Measurements from ENCODE around the gene PRXL2B. TPM values are rescaled to one million over a fixed set of nuclear protein-coding genes. Genes with fewer than 3 reads are reported as not detected.
"Not testable (repeated sequence)": the region's sequence is repeated elsewhere in the genome, so short reads cannot be mapped to it uniquely, and the experiment has no call there.

The PRXL2B gene
- polyA plus RNA-seq, 2 donors: 12.2 to 16.3 TPM

DNA sequence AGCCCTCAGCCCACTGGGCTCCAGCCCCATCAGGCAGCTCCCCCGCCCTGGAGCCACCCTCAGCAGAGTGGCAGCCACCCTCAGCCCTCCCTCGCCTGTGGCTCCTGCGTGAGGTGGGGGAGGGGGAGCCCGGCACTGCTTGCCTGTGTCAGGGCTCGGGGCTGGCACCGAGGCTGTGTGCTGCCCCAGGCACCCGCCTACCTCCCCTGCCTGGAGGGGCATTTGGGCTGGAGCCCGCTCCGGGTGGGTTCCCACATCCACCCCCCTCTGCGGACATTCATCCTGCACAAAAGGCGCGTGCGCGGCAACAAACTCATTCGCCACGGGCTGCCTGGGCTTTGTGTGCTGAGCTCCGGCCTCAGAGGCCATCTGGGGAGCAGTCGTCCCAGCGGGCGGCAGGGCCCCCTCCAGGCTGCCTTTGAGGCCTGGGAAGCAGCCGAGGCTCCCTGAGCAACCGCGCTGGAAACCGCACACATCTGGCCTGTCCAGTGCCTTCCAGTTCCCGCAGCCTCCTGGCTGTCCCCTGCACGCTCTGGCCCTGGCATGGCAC is 43.0 kb upstream of the PRXL2B start:
- Histone ChIP-seq H3K9me3 (ENCODE audit: control insufficient read depth in 2 of 2, insufficient read depth in 1 of 2, low read depth in 1 of 2, low read length in 1 of 2) (no peaks in the 10 kb centered on the region), H3K4me3 (ENCODE audit: low read depth in 1 of 2, low read length in 2 of 2) (no peak overlapping the region), H3K27me3 (ENCODE audit: control insufficient read depth in 1 of 2, insufficient read depth in 2 of 2, low read length in 2 of 2) (no peaks in the 10 kb centered on the region), H3K27ac (ENCODE audit: low read depth in 2 of 2, low read length in 1 of 2) (no peak overlapping the region), H3K4me1 (ENCODE audit: control insufficient read depth in 2 of 2, insufficient read depth in 2 of 2, low read length in 1 of 2) (peaks cover 4 to 24% of the 10 kb centered on the region in 2 donors), H3K36me3 (ENCODE audit: control insufficient read depth in 2 of 2, insufficient read depth in 2 of 2, low read length in 1 of 2) (no peaks in the 10 kb centered on the region)
- 25 to 35% methylated on average over 25 to 26 of the region's 26 CpGs for WGBS, 2 donors

DNA sequence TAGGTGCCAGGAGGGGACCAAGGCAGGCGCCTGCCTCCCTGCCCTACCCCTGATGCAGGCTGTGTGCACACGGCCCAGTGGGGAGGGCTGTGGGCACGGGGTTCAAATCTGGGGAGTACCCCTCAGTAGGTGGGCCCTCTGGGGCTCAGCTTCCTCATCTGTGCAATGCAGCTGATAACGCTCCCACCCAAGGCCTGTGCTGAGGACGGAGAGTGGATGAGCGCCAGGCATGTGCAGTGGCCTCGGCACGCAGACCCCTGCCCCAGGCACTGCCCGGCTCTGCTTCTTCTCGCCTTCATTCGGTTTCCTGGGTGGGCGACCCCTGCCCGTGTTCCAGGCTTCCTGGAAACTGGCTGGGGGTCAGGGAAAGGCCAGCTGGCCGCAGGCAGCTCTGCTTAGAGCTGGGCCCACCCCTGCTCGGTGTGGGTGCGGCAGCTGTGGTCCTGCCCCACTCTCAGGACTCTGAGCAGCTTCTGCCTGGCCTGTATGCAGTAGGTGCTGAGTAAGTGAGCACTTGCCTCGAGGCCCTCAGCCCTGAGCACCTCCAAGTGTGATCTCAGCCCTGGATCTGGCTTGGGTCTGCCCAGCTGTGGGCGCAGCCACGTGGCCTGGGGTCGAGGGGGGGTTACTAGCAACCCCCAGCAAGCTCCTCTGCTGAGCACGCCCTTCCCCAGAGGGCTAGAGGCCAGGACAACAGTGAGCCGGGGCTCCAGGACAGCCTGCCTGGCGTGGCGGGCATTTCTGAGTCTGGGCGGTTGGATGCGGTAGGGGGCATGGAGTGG is 42.3 kb upstream of the PRXL2B start:
- Histone ChIP-seq H3K27me3 (ENCODE audit: control insufficient read depth in 1 of 2, insufficient read depth in 2 of 2, low read length in 2 of 2) (no peaks in the 10 kb centered on the region), H3K4me3 (ENCODE audit: low read depth in 1 of 2, low read length in 2 of 2) (no peak overlapping the region), H3K9me3 (ENCODE audit: control insufficient read depth in 2 of 2, insufficient read depth in 1 of 2, low read depth in 1 of 2, low read length in 1 of 2) (no peaks in the 10 kb centered on the region), H3K36me3 (ENCODE audit: control insufficient read depth in 2 of 2, insufficient read depth in 2 of 2, low read length in 1 of 2) (no peaks in the 10 kb centered on the region), H3K4me1 (ENCODE audit: control insufficient read depth in 2 of 2, insufficient read depth in 2 of 2, low read length in 1 of 2) (peaks cover 4 to 29% of the 10 kb centered on the region in 2 donors), H3K27ac (ENCODE audit: low read depth in 2 of 2, low read length in 1 of 2) (no peak overlapping the region)
- WGBS, 2 donors: 52 to 55% methylated on average over 25 to 26 of the region's 26 CpGs

DNA sequence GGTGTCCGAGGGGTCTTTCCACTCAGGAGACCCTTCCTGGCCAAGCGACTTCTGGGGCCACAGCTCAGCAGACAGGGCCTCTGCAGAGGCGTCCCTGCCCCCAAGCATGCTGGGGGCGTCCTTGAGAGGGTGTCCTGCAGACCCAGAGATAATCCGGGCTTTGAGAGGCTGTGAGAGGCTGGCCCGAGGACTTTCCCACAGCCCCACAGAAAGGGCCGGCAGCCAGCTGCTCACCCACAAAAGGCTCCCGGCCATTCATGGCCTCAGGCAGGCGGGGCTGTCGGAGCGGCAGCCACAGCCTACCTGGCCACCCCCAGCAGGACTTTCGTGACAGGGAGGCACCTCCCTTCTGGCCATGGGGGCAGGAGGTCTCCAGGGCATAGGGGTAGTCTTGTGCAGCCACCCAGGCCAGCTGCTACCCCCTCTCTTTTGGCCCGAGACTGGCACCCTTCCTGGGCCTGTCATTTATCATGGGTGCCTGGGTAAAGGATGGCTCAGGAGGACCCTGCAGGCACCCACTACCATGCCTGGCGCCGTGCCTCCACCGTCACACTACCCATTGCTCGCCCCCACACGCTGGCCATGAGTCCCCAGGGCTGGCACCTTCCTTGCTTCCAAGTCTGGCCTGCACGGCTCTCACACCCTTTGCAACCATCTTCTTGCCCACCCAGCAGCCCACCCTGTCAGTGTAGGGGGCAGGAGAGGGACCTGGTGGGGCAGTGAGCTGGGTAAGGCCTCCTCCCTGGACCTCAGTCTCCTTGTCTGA is 41.5 kb upstream of the PRXL2B start:
- 48 to 54% methylated on average over 19 of the region's 19 CpGs for WGBS, 2 donors
- Histone ChIP-seq H3K27me3 (ENCODE audit: control insufficient read depth in 1 of 2, insufficient read depth in 2 of 2, low read length in 2 of 2) (no peaks in the 10 kb centered on the region), H3K27ac (ENCODE audit: low read depth in 2 of 2, low read length in 1 of 2) (peak overlapping the region in 1 of 2 donors; percentile 13), H3K4me1 (ENCODE audit: control insufficient read depth in 2 of 2, insufficient read depth in 2 of 2, low read length in 1 of 2) (peaks cover 4 to 31% of the 10 kb centered on the region in 2 donors), H3K36me3 (ENCODE audit: control insufficient read depth in 2 of 2, insufficient read depth in 2 of 2, low read length in 1 of 2) (no peaks in the 10 kb centered on the region), H3K4me3 (ENCODE audit: low read depth in 1 of 2, low read length in 2 of 2) (no peak overlapping the region), H3K9me3 (ENCODE audit: control insufficient read depth in 2 of 2, insufficient read depth in 1 of 2, low read depth in 1 of 2, low read length in 1 of 2) (no peaks in the 10 kb centered on the region)

DNA sequence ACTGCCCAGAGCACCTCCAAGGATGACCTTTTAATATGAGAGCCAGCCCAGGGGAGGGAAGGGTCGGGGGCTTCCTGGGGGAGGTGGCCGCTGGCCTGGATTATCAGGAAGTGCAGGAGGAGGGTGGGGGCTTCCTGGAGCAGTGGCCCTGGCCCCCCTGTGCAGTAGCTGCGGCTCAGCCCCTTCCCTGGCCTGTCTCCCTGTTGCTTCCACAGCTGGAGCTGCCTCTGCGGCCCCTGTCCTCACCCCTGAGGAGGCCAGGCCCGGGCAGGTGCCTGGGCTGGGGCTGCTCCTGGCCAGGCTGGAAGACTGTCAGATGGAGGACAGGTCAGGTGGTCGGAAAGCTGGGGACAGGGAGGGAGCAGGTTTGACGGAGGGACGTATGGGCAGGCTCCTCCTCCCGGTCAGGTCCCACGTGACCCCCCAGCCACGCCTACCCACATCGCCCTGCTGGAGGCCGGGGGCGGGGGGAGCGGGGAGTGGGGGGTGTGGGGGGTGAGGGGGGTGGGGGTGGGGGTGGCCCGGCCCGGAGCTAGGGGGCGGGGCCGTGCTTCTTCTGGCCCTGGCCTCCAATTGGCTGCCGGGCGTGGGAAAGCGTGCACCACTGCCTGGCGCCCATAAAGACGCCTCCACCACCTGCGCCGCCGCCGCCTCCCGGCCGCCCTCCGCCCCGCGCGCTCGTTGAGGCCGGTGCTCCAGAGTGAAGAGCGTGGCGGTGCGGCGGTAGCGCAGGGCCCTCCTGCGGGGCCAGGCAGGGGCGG is 40.6 kb upstream of the PRXL2B start:
- H3K4me3 ChIP-seq (ENCODE audit: low read depth in 1 of 2, low read length in 2 of 2): peak overlapping the region; percentile 50 to 51
- no peaks in the 10 kb centered on the region for H3K27me3 ChIP-seq (ENCODE audit: control insufficient read depth in 1 of 2, insufficient read depth in 2 of 2, low read length in 2 of 2)
- no peaks in the 10 kb centered on the region for H3K36me3 ChIP-seq (ENCODE audit: control insufficient read depth in 2 of 2, insufficient read depth in 2 of 2, low read length in 1 of 2)
- WGBS, 2 donors: 6% methylated on average over 28 to 37 of the region's 43 CpGs
- peaks cover 4 to 31% of the 10 kb centered on the region in 2 donors for H3K4me1 ChIP-seq (ENCODE audit: control insufficient read depth in 2 of 2, insufficient read depth in 2 of 2, low read length in 1 of 2)
- H3K9me3 ChIP-seq (ENCODE audit: control insufficient read depth in 2 of 2, insufficient read depth in 1 of 2, low read depth in 1 of 2, low read length in 1 of 2): no peaks in the 10 kb centered on the region
- H3K27ac ChIP-seq (ENCODE audit: low read depth in 2 of 2, low read length in 1 of 2): peak overlapping the region; percentile 80 to 96

DNA sequence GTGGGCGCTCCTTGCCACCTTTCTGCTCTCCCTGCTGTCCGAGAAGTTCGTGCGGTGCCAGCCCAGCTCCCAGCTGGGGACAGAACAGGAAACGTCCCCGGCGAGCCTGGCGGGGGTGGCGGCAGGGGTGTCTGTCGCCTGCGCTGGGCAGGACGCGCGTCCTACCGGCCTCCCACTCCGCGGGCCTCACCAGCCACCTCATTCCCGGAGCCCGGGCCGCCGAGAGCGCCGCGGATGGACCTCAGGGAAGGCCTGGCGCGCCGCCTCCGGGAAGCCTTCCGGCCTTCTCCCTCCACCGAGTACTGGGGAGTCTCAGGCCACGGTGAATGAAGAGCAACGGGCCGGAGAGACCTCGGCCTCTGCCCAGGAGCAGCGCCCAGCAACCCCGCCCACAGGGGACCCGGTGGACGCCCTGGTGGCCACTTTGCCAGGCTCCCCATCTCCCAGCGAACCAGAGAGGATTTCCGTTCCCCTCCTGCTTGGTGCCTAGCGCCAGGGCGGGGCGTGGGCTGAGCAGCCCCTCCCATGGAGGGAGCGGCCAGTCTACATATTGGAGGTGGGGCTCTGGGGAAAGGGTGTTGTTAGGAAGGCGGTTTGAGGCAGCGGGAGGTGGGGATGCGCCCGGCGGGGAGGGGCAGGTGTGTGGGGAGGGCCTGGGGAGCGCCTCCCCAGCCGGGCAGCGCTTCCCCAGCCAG is 39.9 kb upstream of the PRXL2B start:
- Histone ChIP-seq H3K27me3 (ENCODE audit: control insufficient read depth in 1 of 2, insufficient read depth in 2 of 2, low read length in 2 of 2) (no peaks in the 10 kb centered on the region), H3K4me1 (ENCODE audit: control insufficient read depth in 2 of 2, insufficient read depth in 2 of 2, low read length in 1 of 2) (peaks cover 4 to 31% of the 10 kb centered on the region in 2 donors)
- WGBS, 2 donors: 1% methylated on average over 46 to 52 of the region's 52 CpGs

DNA sequence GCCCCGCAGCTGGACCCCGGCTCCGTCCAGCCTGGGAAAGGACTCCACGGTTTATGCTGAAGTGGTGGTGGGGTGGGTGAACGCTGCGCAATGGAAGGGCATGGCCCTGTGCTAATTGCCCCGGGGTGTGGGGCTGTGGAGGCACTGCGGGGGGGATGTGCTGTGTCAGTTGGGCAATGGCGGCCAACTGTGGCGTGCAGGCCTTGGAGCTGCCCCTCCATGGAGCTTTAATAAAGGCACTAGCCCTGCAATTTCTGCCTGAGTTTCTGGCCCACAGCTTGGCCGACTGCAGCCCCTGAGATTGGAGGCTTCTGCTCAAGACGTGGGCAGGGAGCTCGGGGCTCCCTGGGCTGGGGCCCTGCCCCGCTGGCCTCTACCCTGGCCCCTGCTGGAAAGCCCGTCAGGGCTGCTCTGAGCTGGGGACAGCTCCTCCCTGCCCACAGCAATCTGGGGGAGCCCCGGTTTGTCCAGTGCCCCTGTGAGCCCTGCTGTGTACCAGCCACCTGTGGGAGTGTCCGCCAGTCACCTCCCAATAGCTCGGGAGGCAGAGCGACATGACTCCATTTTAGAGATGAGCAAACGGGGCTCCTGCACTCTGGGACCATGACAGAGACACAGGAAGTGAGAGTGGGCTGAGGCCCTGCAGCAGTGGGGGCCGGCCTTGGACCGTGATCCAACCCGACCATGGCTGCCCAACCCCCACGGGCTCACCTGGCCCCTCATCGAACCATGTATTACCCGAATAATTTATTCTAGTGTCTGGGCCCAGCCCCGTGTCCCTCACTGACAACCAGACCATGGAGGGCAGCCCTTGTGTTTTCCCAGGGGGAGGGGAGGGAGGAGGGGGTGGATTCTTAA is 39.1 kb upstream of the PRXL2B start:
- 13 to 14% methylated on average over 26 to 27 of the region's 27 CpGs for WGBS, 2 donors
- Histone ChIP-seq H3K4me3 (ENCODE audit: low read depth in 1 of 2, low read length in 2 of 2) (peak overlapping the region; percentile 50 to 51), H3K9me3 (ENCODE audit: control insufficient read depth in 2 of 2, insufficient read depth in 1 of 2, low read depth in 1 of 2, low read length in 1 of 2) (no peaks in the 10 kb centered on the region), H3K27ac (ENCODE audit: low read depth in 2 of 2, low read length in 1 of 2) (peak overlapping the region; percentile 96 to 99), H3K27me3 (ENCODE audit: control insufficient read depth in 1 of 2, insufficient read depth in 2 of 2, low read length in 2 of 2) (no peaks in the 10 kb centered on the region), H3K4me1 (ENCODE audit: control insufficient read depth in 2 of 2, insufficient read depth in 2 of 2, low read length in 1 of 2) (peaks cover 4 to 31% of the 10 kb centered on the region in 2 donors), H3K36me3 (ENCODE audit: control insufficient read depth in 2 of 2, insufficient read depth in 2 of 2, low read length in 1 of 2) (no peaks in the 10 kb centered on the region)

More for the DNA sequence above, 39.9 kb upstream of the PRXL2B start:
- Histone ChIP-seq H3K36me3 (ENCODE audit: control insufficient read depth in 2 of 2, insufficient read depth in 2 of 2, low read length in 1 of 2) (no peaks in the 10 kb centered on the region), H3K9me3 (ENCODE audit: control insufficient read depth in 2 of 2, insufficient read depth in 1 of 2, low read depth in 1 of 2, low read length in 1 of 2) (no peaks in the 10 kb centered on the region), H3K27ac (ENCODE audit: low read depth in 2 of 2, low read length in 1 of 2) (peak overlapping the region; percentile 96 to 99), H3K4me3 (ENCODE audit: low read depth in 1 of 2, low read length in 2 of 2) (peak overlapping the region; percentile 50 to 51)

DNA sequence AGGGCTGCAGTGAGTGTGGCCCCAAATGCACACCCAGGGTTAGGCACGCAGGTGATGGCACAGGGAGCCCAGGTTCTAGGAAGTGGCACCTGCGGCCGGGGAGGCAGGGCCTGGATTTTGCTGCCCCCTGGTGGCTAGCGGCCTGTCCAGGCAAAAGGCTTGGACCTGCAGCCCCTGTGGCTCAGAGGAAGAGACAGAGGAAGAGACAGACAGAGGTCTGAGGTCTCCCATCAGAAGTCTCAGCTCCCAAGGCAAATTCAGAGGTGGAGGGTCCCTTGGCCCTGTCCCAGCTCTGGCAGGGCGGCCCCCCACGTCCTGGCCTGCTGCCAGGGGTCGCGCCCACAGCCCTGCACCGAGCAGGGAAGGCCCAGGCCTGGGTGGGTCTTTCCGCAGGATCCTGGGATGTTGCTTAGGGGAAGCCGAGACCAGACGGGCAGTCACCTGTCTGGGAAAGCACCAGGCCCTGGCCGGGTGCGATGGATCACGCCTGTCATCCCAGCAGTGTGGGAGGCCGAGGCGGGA is 38.4 kb upstream of the PRXL2B start:
- H3K27ac ChIP-seq (ENCODE audit: low read depth in 2 of 2, low read length in 1 of 2): peak overlapping the region; percentile 96 to 99
- no peaks in the 10 kb centered on the region for H3K36me3 ChIP-seq (ENCODE audit: control insufficient read depth in 2 of 2, insufficient read depth in 2 of 2, low read length in 1 of 2)
- H3K4me3 ChIP-seq (ENCODE audit: low read depth in 1 of 2, low read length in 2 of 2): peak overlapping the region; percentile 3 to 50
- 7% methylated on average over 17 of the region's 17 CpGs for WGBS, 2 donors
- H3K27me3 ChIP-seq (ENCODE audit: control insufficient read depth in 1 of 2, insufficient read depth in 2 of 2, low read length in 2 of 2): no peaks in the 10 kb centered on the region
- no peaks in the 10 kb centered on the region for H3K9me3 ChIP-seq (ENCODE audit: control insufficient read depth in 2 of 2, insufficient read depth in 1 of 2, low read depth in 1 of 2, low read length in 1 of 2)
- H3K4me1 ChIP-seq (ENCODE audit: control insufficient read depth in 2 of 2, insufficient read depth in 2 of 2, low read length in 1 of 2): peaks cover 4 to 29% of the 10 kb centered on the region in 2 donors

DNA sequence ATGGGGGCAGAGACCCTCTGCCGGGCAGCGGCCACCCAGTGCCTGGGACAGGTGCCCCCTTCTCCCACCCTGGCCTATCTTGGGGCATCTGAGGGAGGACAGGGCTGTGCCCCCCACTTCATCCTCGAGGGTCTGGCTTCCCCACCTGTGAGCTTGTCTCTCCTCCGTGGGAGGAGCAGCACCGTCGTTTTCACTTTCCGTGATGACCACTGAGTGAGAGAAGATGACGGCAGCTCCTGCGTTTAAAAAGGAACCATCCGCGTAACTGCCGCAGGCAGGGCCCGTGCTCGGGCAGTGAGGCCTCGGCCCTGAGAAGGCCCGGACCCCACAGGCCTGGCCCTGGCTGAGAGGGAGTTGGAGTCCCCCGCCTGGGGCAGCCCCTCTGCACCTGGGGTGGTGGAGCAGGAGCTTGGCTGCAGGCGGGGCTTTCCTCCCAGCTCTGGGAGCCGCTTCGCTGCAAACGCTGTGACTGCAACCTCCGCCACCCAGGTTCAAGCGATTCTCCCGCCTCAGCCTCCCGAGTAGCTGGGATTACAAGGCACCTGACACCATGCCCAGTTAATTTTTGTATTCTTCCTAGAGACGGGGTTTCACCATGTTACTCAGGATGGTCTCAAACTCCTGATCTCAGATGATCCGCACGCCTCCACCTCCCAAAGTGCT is 37.1 kb upstream of the PRXL2B start:
- H3K9me3 ChIP-seq (ENCODE audit: control insufficient read depth in 2 of 2, insufficient read depth in 1 of 2, low read depth in 1 of 2, low read length in 1 of 2); H3K4me3 ChIP-seq (ENCODE audit: low read depth in 1 of 2, low read length in 2 of 2); H3K27me3 ChIP-seq (ENCODE audit: control insufficient read depth in 1 of 2, insufficient read depth in 2 of 2, low read length in 2 of 2); H3K36me3 ChIP-seq (ENCODE audit: control insufficient read depth in 2 of 2, insufficient read depth in 2 of 2, low read length in 1 of 2): not testable (repeated sequence)
- WGBS, 2 donors: 76 to 77% methylated on average over 23 to 25 of the region's 28 CpGs
- Histone ChIP-seq H3K27ac (ENCODE audit: low read depth in 2 of 2, low read length in 1 of 2) (peak overlapping the region; percentile 96 to 99), H3K4me1 (ENCODE audit: control insufficient read depth in 2 of 2, insufficient read depth in 2 of 2, low read length in 1 of 2) (peaks cover 4 to 22% of the 10 kb centered on the region in 2 donors)
